Liver (tissue), 3 donors: ENCODE data around the gene PPP2R3B.

Experiments
- GABPA ChIP-seq, 2 donors: IDR thresholded peaks in 1 of 2; conservative IDR thresholded peaks in 1 of 2; 2 replicates each; pipeline ENCODE4 v1.6.1; 2016; ENCODE audit warnings: antibody characterized with exemption in 2 of 2, mild to moderate bottlenecking in 1 of 2, moderate library complexity in 1 of 2
- HNF4A ChIP-seq, 2 donors: conservative IDR thresholded peaks; 2 replicates each; pipeline ENCODE4 v1.6.1; 2016; ENCODE audit warnings: antibody characterized with exemption in 2 of 2, mild to moderate bottlenecking in 2 of 2
- HNF4G ChIP-seq: IDR thresholded peaks from 2 replicates; pipeline ENCODE4 v1.6.1; 2016; ENCODE audit warnings: antibody characterized with exemption
- JUND ChIP-seq, 2 donors: IDR thresholded peaks; 2 replicates each; pipeline ENCODE4 v1.6.1; 2016; ENCODE audit warnings: antibody characterized with exemption in 2 of 2
- RAD21 ChIP-seq, 2 donors: IDR thresholded peaks; 2 replicates each; pipeline ENCODE4 v1.6.1; 2016; ENCODE audit warnings: antibody characterized with exemption in 2 of 2, mild to moderate bottlenecking in 2 of 2
- SP1 ChIP-seq: IDR thresholded peaks from 2 replicates; pipeline ENCODE4 v1.6.1; 2018; ENCODE audit warnings: antibody characterized with exemption, mild to moderate bottlenecking
- TAF1 ChIP-seq: conservative IDR thresholded peaks from 2 replicates; pipeline ENCODE4 v1.6.1; 2016; ENCODE audit warnings: antibody characterized with exemption, mild to moderate bottlenecking
- YY1 ChIP-seq: IDR thresholded peaks from 2 replicates; pipeline ENCODE4 v1.6.1; 2016; ENCODE audit warnings: antibody characterized with exemption, mild to moderate bottlenecking
- TF ChIP-seq, protein P1 (sequence below): fragments of 150-350 bp; IDR thresholded peaks from 2 replicates; pipeline ENCODE4 v1.5.1; 2017; ENCODE audit warnings: improper control_type of control experiment, low read depth, low read length; ENCODE audit not compliant: missing input control
- TF ChIP-seq, protein P2 (sequence below): IDR thresholded peaks from 2 replicates; pipeline ENCODE4 v1.6.1; 2016; ENCODE audit warnings: antibody characterized with exemption
- TF ChIP-seq, protein P3 (sequence below): IDR thresholded peaks from 2 replicates; pipeline ENCODE4 v1.6.1; 2016; ENCODE audit warnings: antibody characterized with exemption
- TF ChIP-seq, protein P4 (sequence below): IDR thresholded peaks from 2 replicates; pipeline ENCODE4 v1.6.1; 2016; ENCODE audit warnings: antibody characterized with exemption, mild to moderate bottlenecking
- TF ChIP-seq, protein P5 (sequence below): IDR thresholded peaks from 2 replicates; pipeline ENCODE4 v1.6.1; 2016; ENCODE audit warnings: antibody characterized with exemption
- donor health status: healthy.
- donor health status: healthy.

DNA sequence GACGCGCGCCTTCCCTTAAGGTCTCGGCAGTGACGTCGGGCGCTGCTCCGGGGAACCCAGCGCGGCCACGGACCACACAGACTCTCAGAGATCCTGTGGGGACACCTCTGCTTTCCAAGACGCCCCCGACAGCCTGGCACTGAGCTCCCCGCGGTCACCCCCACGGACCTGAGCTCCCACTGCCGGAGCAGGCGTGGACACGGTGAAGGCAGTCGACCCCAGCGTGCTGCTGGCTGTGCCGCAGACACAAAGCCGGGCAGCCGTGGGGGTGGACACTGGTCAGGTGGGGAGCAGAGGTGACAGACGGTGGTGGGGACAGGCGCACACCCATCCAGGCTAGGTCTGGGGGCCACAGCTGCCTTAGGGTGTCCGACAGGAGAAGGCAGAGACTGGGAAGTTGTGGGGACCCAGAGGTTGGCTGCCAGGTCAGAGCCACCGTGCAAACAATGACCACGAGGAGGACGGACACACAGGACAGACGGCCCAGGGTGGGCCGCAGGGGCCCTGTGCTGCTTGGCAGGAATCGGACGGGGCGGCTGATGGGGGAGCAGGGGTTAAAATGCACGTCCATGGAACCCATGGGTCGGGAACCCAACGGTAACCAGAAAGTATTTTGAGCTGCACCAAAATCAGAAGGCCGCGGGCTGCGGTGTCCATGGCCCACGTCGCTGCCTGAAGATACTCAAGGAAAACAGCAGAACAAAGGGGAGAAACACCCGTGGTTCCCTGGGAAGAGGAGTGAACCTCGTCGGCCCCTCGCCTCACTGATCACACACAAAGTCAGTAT, 51.5 kb downstream of the PPP2R3B start:
- no peak for TF ChIP-seq TAF1
- TF ChIP-seq, protein P1, sequence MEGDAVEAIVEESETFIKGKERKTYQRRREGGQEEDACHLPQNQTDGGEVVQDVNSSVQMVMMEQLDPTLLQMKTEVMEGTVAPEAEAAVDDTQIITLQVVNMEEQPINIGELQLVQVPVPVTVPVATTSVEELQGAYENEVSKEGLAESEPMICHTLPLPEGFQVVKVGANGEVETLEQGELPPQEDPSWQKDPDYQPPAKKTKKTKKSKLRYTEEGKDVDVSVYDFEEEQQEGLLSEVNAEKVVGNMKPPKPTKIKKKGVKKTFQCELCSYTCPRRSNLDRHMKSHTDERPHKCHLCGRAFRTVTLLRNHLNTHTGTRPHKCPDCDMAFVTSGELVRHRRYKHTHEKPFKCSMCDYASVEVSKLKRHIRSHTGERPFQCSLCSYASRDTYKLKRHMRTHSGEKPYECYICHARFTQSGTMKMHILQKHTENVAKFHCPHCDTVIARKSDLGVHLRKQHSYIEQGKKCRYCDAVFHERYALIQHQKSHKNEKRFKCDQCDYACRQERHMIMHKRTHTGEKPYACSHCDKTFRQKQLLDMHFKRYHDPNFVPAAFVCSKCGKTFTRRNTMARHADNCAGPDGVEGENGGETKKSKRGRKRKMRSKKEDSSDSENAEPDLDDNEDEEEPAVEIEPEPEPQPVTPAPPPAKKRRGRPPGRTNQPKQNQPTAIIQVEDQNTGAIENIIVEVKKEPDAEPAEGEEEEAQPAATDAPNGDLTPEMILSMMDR, result no peak
- no peak for TF ChIP-seq YY1
- TF ChIP-seq, protein P2, sequence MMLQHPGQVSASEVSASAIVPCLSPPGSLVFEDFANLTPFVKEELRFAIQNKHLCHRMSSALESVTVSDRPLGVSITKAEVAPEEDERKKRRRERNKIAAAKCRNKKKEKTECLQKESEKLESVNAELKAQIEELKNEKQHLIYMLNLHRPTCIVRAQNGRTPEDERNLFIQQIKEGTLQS, result no peak
- TF ChIP-seq JUND (IDR thresholded peaks at IDR 0.05), result no peak
- TF ChIP-seq SP1, result no peak
- TF ChIP-seq, protein P3, sequence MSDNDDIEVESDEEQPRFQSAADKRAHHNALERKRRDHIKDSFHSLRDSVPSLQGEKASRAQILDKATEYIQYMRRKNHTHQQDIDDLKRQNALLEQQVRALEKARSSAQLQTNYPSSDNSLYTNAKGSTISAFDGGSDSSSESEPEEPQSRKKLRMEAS, result no peak
- TF ChIP-seq RAD21 (IDR thresholded peaks at IDR 0.05), result no peak
- TF ChIP-seq GABPA (IDR thresholded peaks at IDR 0.05 in 1 of 2, conservative IDR thresholded peaks at IDR 0.05 in 1 of 2), result no peak
- TF ChIP-seq, protein P4, sequence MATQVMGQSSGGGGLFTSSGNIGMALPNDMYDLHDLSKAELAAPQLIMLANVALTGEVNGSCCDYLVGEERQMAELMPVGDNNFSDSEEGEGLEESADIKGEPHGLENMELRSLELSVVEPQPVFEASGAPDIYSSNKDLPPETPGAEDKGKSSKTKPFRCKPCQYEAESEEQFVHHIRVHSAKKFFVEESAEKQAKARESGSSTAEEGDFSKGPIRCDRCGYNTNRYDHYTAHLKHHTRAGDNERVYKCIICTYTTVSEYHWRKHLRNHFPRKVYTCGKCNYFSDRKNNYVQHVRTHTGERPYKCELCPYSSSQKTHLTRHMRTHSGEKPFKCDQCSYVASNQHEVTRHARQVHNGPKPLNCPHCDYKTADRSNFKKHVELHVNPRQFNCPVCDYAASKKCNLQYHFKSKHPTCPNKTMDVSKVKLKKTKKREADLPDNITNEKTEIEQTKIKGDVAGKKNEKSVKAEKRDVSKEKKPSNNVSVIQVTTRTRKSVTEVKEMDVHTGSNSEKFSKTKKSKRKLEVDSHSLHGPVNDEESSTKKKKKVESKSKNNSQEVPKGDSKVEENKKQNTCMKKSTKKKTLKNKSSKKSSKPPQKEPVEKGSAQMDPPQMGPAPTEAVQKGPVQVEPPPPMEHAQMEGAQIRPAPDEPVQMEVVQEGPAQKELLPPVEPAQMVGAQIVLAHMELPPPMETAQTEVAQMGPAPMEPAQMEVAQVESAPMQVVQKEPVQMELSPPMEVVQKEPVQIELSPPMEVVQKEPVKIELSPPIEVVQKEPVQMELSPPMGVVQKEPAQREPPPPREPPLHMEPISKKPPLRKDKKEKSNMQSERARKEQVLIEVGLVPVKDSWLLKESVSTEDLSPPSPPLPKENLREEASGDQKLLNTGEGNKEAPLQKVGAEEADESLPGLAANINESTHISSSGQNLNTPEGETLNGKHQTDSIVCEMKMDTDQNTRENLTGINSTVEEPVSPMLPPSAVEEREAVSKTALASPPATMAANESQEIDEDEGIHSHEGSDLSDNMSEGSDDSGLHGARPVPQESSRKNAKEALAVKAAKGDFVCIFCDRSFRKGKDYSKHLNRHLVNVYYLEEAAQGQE, result no peak
- TF ChIP-seq HNF4G, result no peak
- TF ChIP-seq, protein P5, sequence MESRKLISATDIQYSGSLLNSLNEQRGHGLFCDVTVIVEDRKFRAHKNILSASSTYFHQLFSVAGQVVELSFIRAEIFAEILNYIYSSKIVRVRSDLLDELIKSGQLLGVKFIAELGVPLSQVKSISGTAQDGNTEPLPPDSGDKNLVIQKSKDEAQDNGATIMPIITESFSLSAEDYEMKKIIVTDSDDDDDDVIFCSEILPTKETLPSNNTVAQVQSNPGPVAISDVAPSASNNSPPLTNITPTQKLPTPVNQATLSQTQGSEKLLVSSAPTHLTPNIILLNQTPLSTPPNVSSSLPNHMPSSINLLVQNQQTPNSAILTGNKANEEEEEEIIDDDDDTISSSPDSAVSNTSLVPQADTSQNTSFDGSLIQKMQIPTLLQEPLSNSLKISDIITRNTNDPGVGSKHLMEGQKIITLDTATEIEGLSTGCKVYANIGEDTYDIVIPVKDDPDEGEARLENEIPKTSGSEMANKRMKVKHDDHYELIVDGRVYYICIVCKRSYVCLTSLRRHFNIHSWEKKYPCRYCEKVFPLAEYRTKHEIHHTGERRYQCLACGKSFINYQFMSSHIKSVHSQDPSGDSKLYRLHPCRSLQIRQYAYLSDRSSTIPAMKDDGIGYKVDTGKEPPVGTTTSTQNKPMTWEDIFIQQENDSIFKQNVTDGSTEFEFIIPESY, result no peak
- TF ChIP-seq HNF4A (conservative IDR thresholded peaks at IDR 0.05), result no peak
